ENCODE results near the gene TUBB1. TPM values are rescaled to one million over a fixed set of nuclear protein-coding genes. Genes with fewer than 3 reads are reported as not detected.
A peak's percentile ranks its signal among the peaks of the same experiment; 100 is the strongest.

TUBB1 gene
- total and polyA plus RNA-seq, 2 of the 13 experiments (the other 11 are each of a cell fraction or from before 2014, with no cell fraction given): 0.11 to 57.6 TPM

DNA sequence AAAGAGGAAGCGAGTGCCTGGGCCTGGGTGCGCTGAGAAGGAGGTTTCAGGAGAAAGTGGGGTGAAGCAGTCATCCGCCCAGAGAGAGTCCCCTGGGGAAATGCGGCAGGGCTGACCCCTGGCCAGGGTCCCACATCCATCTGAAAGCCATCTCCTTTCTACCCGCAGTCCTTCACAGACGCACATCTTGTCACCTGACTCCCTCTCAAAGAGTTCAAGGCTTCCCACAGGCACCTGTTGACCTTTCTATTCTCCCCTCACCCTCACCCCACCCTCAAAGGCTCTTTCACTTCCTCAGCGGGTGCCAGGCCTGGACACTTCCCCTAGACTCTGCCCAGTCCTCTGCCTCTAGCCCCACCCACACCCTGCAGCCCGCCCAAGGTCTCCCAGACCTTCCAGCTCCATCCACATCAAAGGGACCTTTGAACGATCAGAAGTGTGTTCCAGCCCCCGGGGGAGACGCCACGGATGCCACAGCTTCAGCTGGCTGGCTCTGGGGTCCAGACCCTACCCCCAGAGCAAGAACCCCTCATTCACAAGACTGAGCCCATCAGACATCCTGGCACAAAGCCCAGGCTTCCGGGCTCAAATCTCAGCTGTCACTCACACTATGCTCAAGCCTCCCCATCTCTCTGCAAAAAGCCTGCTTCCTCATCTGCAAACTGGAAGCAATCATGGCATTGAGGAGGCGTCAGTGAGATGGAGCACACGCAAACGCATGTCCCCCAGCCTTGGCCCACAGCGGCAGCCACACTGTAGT is 14.3 kb upstream of the TUBB1 start (continued):
- TF ChIP-seq, protein P1, sequence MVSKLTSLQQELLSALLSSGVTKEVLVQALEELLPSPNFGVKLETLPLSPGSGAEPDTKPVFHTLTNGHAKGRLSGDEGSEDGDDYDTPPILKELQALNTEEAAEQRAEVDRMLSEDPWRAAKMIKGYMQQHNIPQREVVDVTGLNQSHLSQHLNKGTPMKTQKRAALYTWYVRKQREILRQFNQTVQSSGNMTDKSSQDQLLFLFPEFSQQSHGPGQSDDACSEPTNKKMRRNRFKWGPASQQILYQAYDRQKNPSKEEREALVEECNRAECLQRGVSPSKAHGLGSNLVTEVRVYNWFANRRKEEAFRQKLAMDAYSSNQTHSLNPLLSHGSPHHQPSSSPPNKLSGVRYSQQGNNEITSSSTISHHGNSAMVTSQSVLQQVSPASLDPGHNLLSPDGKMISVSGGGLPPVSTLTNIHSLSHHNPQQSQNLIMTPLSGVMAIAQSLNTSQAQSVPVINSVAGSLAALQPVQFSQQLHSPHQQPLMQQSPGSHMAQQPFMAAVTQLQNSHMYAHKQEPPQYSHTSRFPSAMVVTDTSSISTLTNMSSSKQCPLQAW (CRISPR knock-in tag; IDR thresholded peaks at IDR 0.05): peak; percentile 79
- TF ChIP-seq, protein P2, sequence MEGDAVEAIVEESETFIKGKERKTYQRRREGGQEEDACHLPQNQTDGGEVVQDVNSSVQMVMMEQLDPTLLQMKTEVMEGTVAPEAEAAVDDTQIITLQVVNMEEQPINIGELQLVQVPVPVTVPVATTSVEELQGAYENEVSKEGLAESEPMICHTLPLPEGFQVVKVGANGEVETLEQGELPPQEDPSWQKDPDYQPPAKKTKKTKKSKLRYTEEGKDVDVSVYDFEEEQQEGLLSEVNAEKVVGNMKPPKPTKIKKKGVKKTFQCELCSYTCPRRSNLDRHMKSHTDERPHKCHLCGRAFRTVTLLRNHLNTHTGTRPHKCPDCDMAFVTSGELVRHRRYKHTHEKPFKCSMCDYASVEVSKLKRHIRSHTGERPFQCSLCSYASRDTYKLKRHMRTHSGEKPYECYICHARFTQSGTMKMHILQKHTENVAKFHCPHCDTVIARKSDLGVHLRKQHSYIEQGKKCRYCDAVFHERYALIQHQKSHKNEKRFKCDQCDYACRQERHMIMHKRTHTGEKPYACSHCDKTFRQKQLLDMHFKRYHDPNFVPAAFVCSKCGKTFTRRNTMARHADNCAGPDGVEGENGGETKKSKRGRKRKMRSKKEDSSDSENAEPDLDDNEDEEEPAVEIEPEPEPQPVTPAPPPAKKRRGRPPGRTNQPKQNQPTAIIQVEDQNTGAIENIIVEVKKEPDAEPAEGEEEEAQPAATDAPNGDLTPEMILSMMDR (CRISPR knock-in tag; IDR thresholded peaks at IDR 0.05): peak; percentile 9; the same call in 1 of the 2 replicates
- TF ChIP-seq, protein P3, sequence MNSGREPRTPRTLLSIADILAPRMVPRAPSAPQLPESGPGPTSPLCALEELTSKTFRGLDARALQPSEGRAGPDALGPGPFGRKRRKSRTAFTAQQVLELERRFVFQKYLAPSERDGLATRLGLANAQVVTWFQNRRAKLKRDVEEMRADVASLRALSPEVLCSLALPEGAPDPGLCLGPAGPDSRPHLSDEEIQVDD (CRISPR knock-in tag; IDR thresholded peaks at IDR 0.05; ENCODE audit: borderline replicate concordance): 0 out of 2 replicates have a peak, but pooled peaks have one; percentile 18
- no peak for TF ChIP-seq ZNF878 (CRISPR knock-in tag; IDR thresholded peaks at IDR 0.05)
- TF ChIP-seq ZNF605 (CRISPR knock-in tag; IDR thresholded peaks at IDR 0.05): peak; percentile 56; the same call in 1 of the 2 replicates
- TF ChIP-seq, protein P4, sequence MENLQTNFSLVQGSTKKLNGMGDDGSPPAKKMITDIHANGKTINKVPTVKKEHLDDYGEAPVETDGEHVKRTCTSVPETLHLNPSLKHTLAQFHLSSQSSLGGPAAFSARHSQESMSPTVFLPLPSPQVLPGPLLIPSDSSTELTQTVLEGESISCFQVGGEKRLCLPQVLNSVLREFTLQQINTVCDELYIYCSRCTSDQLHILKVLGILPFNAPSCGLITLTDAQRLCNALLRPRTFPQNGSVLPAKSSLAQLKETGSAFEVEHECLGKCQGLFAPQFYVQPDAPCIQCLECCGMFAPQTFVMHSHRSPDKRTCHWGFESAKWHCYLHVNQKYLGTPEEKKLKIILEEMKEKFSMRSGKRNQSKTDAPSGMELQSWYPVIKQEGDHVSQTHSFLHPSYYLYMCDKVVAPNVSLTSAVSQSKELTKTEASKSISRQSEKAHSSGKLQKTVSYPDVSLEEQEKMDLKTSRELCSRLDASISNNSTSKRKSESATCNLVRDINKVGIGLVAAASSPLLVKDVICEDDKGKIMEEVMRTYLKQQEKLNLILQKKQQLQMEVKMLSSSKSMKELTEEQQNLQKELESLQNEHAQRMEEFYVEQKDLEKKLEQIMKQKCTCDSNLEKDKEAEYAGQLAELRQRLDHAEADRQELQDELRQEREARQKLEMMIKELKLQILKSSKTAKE (CRISPR knock-in tag; IDR thresholded peaks at IDR 0.05; ENCODE audit: borderline replicate concordance): peak; percentile 61; the same call in 1 of the 2 replicates
- TF ChIP-seq MED1 (CRISPR knock-in tag; IDR thresholded peaks at IDR 0.05): peak; percentile 40
- TF ChIP-seq HNRNPH1 (optimal IDR thresholded peaks at IDR 0.05; ENCODE audit: low read depth, low read length): peak; percentile 68
- TF ChIP-seq SP5 (CRISPR knock-in tag; IDR thresholded peaks at IDR 0.05; ENCODE audit: borderline replicate concordance, low read depth): peak; percentile 79
- TF ChIP-seq ZNF383 (CRISPR knock-in tag; IDR thresholded peaks at IDR 0.05; ENCODE audit: borderline replicate concordance): no peak
- peak; percentile 82 for TF ChIP-seq HNRNPL (IDR thresholded peaks at IDR 0.05; ENCODE audit: low read depth, low read length)
- TF ChIP-seq HOXA3 (CRISPR knock-in tag; IDR thresholded peaks at IDR 0.05): 0 out of 2 replicates have a peak, but pooled peaks have one; percentile 14
- TF ChIP-seq, protein P5, sequence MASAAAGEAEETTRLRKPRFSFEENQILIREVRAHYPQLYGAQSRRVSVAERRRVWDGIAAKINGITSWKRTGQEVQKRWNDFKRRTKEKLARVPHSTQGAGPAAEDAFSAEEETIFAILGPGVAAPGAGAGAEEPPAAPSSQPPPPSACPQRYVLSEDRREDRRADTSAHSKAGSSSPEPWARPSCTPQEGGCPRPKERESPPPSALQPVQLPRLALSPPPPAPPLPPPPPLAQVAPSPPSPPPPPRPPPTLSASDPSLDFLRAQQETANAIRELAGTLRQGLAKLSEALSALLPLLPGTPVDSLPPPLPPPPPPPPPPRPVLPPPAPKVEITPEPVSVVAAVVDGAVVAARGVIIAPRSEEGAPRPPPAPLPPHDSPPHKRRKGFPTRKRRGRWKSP (CRISPR knock-in tag; IDR thresholded peaks at IDR 0.05): 0 out of 2 replicates have a peak, but pooled peaks have one; percentile 40
- TF ChIP-seq DR1 (CRISPR knock-in tag; IDR thresholded peaks at IDR 0.05): no peak
- TF ChIP-seq RARA (CRISPR knock-in tag; IDR thresholded peaks at IDR 0.05): peak; percentile 75
- peak; percentile 57; the same call in 1 of the 2 replicates for TF ChIP-seq ZNF563 (CRISPR knock-in tag; IDR thresholded peaks at IDR 0.05)
- peak; percentile 48; the same call in 1 of the 2 replicates for TF ChIP-seq ZNF224 (CRISPR knock-in tag; IDR thresholded peaks at IDR 0.05)
- TF ChIP-seq, protein P6, sequence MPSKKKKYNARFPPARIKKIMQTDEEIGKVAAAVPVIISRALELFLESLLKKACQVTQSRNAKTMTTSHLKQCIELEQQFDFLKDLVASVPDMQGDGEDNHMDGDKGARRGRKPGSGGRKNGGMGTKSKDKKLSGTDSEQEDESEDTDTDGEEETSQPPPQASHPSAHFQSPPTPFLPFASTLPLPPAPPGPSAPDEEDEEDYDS (CRISPR knock-in tag; IDR thresholded peaks at IDR 0.05): peak; percentile 34; the same call in 1 of the 2 replicates
- peak; percentile 56; the same call in 1 of the 2 replicates for TF ChIP-seq KDM2A (CRISPR knock-in tag; IDR thresholded peaks at IDR 0.05; ENCODE audit: borderline replicate concordance, low read depth)
- TF ChIP-seq ARNTL (CRISPR knock-in tag; IDR thresholded peaks at IDR 0.05): no peak
- peak; percentile 49; the same call in 1 of the 2 replicates for TF ChIP-seq ZBTB38 (CRISPR knock-in tag; IDR thresholded peaks at IDR 0.05)
